Stimulated activated CD8-positive, alpha-beta memory T cell treated with anti-CD3 and anti-CD28 coated beads, Interleukin-12 subunit alpha, Interleukin-12 subunit beta, amount 100 ng/mL, for 1 hour (primary cell): ENCODE measurements around the gene ASIC5.

ENCODE experiments used
- DNase-seq: peaks from one replicate; pipeline ENCODE4 v3.0.0-alpha.2; 2020; ENCODE audit warnings: low read depth

Gene ASIC5

DNA sequence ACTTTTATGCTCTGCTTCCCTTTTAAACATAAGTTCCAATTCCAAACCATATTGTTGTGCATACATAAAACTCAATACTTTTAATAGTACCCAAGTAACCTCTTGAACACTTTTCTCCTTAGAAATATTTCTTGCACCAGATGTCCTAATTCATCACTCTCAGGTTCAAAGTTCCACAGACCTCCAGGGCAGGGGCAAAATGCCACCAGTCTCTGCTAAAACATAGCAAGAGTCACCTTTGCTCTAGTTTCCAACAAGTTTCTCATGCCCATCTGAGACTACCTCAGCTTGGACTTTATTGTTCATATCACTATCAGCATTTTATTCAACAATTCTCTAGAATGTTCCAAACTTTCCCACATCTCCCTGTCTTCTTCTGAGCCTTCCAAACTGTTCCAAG lies 13.7 kb upstream of the ASIC5 start:
- DNase-seq, result no peak

- no peak for DNase-seq
These were observed 12.5 kb upstream of the ASIC5 start for GRCh38 chr4:155878611-155879010.

DNA sequence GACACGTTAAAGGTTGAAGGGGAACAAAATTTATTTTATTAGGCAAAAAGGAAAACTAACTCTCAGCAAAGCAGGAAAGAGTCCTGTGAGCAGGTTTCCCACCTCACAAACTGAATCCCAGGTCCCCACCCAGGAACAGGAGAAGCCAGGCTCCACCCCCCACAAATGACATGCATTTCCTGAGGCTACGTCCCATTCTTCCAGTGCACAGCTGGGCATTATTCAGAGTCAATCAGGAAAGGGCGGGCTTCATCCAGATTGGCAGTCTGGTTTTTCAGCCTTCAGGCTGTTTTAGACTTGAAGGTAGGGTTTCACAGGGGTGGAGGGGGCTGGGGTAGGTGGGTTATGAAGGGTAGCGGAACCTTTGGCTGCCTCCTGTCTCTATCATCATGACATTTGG lies 11.9 kb upstream of the ASIC5 start:
- no peak for DNase-seq

DNA sequence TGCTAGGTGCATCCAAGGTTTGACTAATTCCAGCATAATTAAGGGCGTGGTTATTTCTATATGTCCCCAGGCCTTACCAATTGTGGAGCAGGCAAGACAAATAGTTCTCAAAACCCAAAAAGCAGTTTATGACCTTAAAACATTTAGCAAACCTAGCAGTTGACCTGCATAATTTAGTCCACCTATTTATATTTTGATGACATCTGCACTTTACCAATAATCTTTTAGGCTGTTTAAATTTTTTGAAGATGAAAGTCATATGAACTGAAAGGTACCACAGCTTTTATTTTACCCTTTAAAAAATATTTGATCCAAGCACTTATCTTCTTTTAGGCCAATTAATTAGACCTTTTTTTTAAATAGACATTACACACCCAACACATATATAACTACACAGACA lies 9.8 kb upstream of the ASIC5 start:
- DNase-seq, result no peak

DNA sequence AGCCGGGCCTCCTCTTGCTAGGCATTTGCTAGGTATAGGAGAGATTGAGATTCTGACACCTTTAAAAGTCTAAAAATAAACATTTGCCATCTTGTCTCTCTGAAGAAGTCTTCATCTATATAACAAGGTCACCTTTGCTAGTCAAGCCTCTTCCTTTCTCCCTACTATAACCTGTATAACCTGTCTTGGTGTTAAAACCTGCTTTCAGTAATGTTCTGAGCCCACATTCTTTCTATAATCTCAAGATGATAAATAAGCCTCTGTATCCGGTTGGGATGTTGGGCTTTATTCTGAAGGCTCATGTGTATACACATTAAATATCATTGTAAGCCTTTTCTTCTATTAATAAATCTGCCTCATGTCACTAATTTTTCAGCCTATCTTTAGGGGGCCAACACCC lies 10.2 kb downstream of the ASIC5 start:
- no peak for DNase-seq

GRCh38 chr4:155854582-155855226 lies 11.4 kb downstream of the ASIC5 start:
- DNase-seq, result no peak

DNA sequence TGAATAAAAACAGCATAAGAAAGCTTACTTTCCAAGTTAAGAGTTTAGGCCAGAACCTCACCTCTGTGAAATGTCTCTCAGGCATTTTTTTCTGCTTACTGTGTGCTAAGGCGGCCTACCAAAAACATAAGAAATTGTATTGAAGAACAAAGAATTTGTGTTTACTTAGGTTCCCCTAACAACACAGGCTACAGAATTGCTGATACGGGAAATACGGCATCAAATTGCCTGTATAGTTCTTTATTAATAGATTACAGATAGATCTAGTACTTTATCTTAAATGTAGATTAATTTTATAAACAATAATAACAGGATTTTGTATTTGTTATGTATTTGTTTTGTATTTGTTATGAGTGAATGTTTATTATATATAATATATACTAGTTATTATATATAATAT lies 12.9 kb downstream of the ASIC5 start:
- no peak for DNase-seq

- DNase-seq, result no peak
These were observed 17.0 kb downstream of the ASIC5 start for GRCh38 chr4:155849042-155849441.

DNA sequence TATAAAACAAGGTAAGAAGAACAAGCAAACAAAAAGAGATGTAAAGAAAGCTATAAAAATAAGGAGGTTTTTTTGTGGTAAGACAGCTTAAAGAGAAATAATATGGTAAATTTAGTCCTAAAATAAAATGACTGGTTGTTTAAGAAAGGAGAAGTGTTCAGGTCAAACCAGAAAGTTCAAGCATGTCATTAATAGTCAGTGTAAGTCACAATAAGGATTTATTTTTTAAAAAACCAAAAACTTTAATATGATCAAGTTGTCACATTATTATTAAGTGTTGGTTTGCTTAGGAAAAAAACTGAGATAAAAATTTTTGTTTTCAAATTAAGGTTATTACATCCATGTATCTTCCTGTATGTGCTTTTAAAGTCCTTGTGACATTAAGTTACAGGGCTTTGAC lies 19.1 kb downstream of the ASIC5 start:
- no peak for DNase-seq

DNA sequence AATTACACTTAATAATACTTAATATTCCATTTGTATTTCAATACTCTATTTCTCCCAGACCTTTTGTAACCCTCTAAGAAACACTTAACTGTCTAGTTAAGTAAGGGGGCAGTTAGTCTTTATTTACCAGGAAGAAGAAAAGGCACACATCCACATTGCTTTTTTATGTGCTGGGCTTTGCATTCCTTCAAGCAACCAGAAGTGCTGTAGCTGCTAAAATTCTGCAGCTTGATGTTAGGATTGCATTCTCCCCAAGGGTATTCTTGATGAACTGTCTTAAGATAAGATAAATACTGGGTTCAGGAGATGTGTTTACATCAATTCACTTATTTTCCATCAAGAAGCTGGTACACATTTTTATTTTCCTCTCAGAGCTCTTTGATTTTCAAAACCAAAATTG lies 24.0 kb downstream of the ASIC5 start:
- DNase-seq, result no peak

- no peak for DNase-seq
These were observed 28.8 kb downstream of the ASIC5 start for GRCh38 chr4:155837203-155837796.

DNA sequence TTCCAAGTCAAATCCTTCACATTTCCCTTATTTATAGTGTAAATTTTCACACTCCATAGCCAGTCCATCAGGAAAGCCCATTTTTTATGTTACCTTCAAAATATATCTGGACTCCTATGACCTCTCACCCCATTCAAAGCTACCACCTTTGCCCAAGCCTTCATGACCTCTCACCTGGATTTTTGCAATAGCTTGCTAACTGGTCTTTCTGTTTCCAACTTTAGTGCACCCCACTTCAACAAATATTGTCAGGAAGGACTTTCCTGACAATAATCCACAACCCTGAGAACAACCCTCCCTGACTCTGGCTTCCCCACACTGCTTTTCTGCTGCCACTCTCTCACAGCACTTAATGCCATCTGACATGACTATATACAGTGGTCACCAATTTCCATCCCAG lies 33.4 kb downstream of the ASIC5 start:
- no peak for DNase-seq

DNA sequence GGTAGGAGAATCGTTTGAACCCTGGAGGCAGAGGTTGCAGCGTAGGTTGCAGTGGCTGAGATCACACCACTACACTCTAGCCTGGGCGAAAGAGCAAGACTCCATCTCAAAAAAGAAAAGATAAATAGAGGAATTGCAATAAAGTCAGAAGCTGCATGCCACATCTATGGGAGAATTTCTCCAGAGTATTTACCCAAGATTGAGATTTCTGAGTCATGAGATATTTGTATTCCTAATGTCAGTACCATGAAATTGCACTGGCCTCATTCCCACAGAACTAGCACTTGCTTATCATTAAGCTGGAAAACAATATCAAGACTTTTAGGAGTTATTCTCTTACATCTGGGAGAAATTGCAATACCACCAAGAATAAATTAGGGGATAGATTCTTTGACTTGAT lies 37.4 kb downstream of the ASIC5 start:
- no peak for DNase-seq

- DNase-seq, result no peak
These were observed 43.5 kb downstream of the ASIC5 start for GRCh38 chr4:155822572-155822971.

GRCh38 chr4:155820887-155821518 lies 45.1 kb downstream of the ASIC5 start:
- DNase-seq, result no peak

DNA sequence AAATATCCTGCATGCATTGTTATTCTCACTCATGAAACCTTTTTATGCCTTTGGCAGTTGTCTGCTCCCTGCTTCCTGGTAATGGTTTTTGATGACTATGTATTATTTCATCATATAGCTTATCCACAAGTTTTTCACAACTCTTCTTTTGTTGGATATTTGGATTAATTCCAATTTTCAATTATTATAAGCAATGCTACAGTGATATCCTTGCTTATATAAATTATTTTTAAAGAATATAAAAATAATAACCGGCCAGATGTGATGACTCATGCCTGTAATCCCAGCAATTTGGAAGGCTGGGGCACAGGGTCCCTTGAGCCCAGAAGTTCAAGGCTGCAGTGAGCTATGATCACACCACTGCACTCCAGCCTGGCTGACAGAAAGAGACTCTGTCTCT lies 47.0 kb downstream of the ASIC5 start:
- DNase-seq, result no peak

- DNase-seq, result no peak
These were observed 47.4 kb downstream of the ASIC5 start for GRCh38 chr4:155818639-155819038.

GRCh38 chr4:155811083-155811482 lies 55.0 kb downstream of the ASIC5 start:
- DNase-seq, result no peak

- DNase-seq, result no peak
These were observed 56.2 kb downstream of the ASIC5 start for GRCh38 chr4:155809835-155810234.

- no peak for DNase-seq
These were observed 59.1 kb downstream of the ASIC5 start for GRCh38 chr4:155807021-155807420.

- no peak for DNase-seq
These were observed 61.1 kb downstream of the ASIC5 start for GRCh38 chr4:155805016-155805415.

- no peak for DNase-seq
These were observed 63.7 kb downstream of the ASIC5 start for GRCh38 chr4:155802190-155802959.
